Stimulated activated CD4-positive, alpha-beta T cell treated with anti-CD3 and anti-CD28 coated beads, Interleukin-4, amount 100 ng/mL, for 1 hour (primary cell): ENCODE measurements around the gene AP2S1.
A peak's percentile ranks its signal among the peaks of the same experiment; 100 is the strongest.

Source experiments
- DNase-seq: peaks from one replicate; pipeline ENCODE4 v3.0.0-alpha.2; 2020

AP2S1 gene

DNA sequence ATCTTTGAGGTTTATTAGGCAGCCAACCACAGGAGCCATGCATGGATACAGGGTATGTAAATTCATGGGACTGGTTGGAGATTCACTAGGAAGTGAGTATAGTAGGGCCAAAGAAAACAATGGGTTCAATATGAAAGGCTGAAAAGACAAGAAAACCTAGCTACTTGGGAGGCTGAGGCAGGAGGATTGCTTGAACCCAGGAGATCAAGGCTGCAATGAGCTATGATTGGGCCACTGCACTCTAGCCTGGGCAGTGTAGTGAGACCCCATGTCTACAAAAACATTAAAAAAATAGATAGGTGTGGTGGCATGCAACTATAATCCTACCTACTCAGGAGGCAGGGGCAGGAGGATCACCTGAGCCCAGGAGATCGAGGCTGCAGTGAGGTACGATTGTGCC, 51.9 kb downstream of the AP2S1 start:
- no peak for DNase-seq

DNA sequence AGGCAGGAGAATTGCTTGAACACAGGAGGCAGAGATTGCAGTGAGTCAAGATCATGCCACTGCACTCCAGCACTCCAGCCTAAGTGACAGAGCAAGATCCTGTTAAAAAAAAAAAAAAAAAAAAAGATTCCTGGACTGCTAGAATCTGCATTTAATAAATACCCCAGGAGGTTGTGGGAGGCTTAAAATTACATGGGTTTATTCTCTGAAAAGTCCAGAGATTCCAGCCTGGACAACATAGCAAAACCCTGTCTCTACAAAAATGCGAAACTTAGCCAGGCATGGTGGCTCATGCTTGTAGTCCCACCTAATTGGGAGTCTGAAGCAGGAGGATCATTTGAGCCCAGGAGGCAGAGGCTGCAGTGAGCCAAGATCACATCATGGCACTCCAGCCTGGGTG, 52.8 kb downstream of the AP2S1 start:
- no peak for DNase-seq

DNA sequence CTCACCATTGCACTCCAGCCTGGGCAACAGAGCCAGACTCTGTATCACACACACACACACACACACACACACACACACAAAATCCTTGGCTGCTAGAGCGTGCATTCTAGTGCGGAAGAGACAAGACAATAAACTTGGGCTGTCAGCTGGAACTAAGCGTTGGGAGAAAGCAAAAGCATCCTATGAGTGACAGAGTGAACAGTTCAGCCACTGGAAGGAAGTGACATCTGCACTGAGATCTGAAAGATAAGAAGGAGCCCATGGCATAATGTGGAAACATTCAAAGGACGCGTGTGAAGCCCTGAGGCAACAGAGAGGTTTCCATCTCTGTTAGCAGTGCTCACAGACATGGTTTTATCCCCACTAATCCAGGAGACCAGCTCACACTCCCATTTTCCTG, 58.7 kb downstream of the AP2S1 start:
- no peak for DNase-seq

DNA sequence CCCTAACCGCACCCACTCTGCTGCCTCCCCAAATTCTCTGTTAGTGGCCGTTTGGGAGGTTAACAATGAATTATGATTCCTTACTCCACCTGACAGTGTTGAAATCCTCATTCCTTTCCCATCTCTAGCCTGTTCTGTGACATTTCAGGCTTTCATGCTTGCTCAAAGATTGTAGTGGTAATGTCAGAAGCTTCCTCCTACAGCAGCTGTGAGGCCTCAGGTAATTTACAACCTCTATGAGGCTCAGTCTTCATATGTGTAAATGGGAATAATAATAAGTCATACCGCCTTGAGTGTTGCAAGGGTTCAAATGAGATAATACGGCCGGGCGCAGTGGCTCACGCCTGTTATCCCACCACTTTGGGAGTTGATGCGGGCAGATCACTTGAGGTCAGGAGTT, 61.3 kb downstream of the AP2S1 start:
- no peak for DNase-seq

DNA sequence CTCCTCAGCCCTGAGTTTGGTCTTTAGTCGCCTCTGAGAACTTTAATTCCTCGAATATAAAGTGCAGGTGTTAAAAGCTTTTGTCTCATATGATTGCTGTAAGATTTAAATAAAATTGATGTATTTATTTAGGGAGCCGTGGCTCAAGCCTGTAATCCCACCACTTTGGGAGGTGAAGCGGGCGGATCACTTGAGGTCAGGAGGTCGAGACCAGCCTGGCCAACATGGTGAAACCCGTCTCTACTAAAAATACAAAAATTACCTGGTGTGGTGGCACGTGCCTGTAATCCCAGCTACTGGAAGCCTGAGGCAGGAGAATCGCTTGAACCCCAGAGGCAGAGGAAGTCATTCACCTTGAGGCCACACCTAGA, 61.7 kb downstream of the AP2S1 start:
- no peak for DNase-seq

DNA sequence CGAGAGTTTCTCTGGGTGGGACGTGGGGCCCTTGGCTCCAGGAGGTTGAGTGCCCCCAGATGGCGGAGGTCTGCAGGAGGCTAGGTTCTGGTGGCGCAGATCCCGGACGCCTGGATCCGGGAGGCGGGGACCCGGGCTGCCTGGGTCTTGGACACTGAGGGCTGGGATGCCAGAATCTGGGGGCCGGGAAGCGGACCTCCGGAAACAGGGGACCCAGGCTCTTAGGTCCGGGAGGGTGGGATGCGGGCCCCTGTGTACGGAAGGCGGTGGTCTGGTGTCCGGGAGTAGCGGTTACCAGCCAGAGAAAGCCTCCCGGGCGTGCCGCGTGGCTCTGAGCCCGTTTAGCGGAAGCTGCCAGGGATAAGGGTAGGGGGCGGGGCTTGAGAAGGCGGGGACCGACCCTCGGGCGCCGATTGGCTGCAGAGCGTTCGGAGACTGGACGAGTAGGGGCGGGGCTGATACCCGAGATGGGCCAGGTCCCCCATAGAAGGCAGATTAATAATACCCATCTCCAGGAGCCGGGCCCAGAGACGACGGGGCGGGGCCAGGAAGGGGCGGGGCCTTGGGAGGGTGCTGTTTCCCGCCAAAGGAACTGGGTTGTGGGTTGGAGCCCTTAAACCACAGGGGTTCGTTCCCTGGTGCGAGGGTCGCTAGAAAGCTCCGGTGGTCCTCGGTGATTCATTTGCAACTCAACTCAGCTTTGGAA, 62.2 kb downstream of the AP2S1 start, which contains the start of gene SLC1A5:
TSS of gene SLC1A5 (minus strand) at position 333 of the 706 bp plus-strand sequence. CDS start 629 bp downstream, outside the sequence.
- peak; percentile 99 for DNase-seq
